ENCODE measurements around the gene MRGPRG. TPM values are rescaled to one million over a fixed set of nuclear protein-coding genes. Genes with fewer than 3 reads are reported as not detected.

Gene MRGPRG
- total and polyA plus RNA-seq, 2 of the 8 experiments (the other 6 are each of a cell fraction or from before 2014, with no cell fraction given) = not detected

DNA sequence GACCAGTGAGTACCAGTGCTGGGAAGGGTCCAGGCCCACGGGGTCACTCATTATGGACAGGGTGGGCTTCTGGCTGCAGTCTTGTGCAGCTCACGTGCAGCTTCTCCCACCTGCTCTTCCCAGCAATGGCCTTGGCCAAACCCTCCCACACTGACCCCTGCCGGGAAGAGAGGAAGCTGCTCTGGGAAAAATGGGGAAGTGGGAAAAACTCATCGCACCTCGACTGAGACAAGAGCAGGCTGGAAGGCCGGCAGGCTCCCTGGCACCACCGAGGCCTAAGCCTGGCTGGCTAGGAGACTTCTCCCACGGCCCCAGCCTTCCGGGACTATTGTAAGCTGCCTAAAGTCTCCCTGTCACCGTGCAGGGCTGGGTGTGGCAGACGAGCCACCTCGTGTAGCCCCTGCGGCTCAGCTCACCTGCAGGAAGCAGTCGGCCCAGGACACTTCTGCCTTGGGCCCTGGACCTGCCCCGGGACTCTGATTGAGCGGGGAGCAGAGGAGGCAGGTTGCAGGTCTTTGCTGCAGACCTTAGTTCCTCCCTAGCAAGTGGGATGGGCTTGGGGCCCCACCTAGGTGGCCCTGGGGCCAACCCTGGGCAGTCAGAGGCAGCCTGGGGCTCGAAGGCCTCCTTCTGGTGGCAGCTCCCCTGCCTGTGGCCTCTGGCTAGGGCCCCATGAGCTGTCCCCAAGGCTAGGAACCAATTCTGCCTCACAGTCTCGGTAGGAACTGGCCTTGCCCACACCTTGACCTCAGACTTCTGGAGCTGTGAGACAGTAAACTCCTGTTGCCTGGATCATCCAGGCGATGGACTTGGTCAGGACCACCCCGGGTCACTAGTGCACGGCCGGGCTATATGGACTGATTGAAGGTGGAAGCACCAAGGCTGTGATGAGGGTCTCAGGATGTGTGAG is 23.1 kb downstream of the MRGPRG start:
- TF ChIP-seq, protein P1, sequence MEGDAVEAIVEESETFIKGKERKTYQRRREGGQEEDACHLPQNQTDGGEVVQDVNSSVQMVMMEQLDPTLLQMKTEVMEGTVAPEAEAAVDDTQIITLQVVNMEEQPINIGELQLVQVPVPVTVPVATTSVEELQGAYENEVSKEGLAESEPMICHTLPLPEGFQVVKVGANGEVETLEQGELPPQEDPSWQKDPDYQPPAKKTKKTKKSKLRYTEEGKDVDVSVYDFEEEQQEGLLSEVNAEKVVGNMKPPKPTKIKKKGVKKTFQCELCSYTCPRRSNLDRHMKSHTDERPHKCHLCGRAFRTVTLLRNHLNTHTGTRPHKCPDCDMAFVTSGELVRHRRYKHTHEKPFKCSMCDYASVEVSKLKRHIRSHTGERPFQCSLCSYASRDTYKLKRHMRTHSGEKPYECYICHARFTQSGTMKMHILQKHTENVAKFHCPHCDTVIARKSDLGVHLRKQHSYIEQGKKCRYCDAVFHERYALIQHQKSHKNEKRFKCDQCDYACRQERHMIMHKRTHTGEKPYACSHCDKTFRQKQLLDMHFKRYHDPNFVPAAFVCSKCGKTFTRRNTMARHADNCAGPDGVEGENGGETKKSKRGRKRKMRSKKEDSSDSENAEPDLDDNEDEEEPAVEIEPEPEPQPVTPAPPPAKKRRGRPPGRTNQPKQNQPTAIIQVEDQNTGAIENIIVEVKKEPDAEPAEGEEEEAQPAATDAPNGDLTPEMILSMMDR (IDR thresholded peaks at IDR 0.05; ENCODE audit: control extremely low read depth in 1 of 3, insufficient read depth in 1 of 3, low read depth in 1 of 3, low read length in 3 of 3) = peak in 2 of 3 experiments; percentile 24 to 27; a peak in 1 of 4 replicates
- TF ChIP-seq HDAC2 (IDR thresholded peaks at IDR 0.05; ENCODE audit: borderline replicate concordance in 1 of 2, low read depth in 2 of 2, low read length in 2 of 2) (no peak), RAD21 (IDR thresholded peaks at IDR 0.05 in 1 of 2, conservative IDR thresholded peaks at IDR 0.05 in 1 of 2; ENCODE audit: low read depth in 2 of 2, low read length in 2 of 2) (peak; percentile 15 to 47; a peak in 2 of 4 replicates), HDAC6 (IDR thresholded peaks at IDR 0.05; ENCODE audit: low read depth, low read length) (no peak)
- Histone ChIP-seq H3K4me2 (ENCODE audit: insufficient read depth in 1 of 2, low read depth in 2 of 2, low read length in 2 of 2) (no peak overlapping the region), H3K36me3 (ENCODE audit: control insufficient read depth in 2 of 4, insufficient read depth in 4 of 4, low read length in 3 of 4) (no peaks in the 10 kb centered on the region), H3K4me1 (replicated peaks in 1 of 4; ENCODE audit: control insufficient read depth in 3 of 4, insufficient read depth in 4 of 4, low read length in 3 of 4) (peaks cover 0 to 9% (median 3%) of the 10 kb centered on the region in 4 experiments; a peak in 4 of 7 replicates), H2AK5ac (ENCODE audit: low read depth, low read length) (no peak overlapping the region), H3K4ac (replicated peaks; ENCODE audit: insufficient read length, low read depth, low read length) (no peak overlapping the region), H3K14ac (ENCODE audit: insufficient read length) (no peak overlapping the region), H4K20me1 (replicated peaks in 1 of 2; ENCODE audit: control insufficient read depth in 1 of 2, insufficient read depth in 2 of 2, low read length in 2 of 2) (no peaks in the 10 kb centered on the region), H2BK120ac (replicated peaks; ENCODE audit: low read depth, low read length) (no peak overlapping the region), H2BK20ac (ENCODE audit: low read length) (no peak overlapping the region; the same call in 1 of the 2 replicates), H3K79me1 (ENCODE audit: low read depth, low read length) (peaks cover 3% of the 10 kb centered on the region; the same call in 1 of the 2 replicates), H2BK12ac (ENCODE audit: low read depth, low read length) (peak overlapping the region; percentile 27; the same call in 1 of the 2 replicates), H4K91ac (replicated peaks; ENCODE audit: insufficient read length, low read length) (no peak overlapping the region), H3K79me2 (ENCODE audit: control insufficient read depth in 1 of 2, insufficient read depth in 2 of 2, low read length in 2 of 2) (no peaks in the 10 kb centered on the region), H3K9ac (replicated peaks in 1 of 4; ENCODE audit: extremely low read depth in 1 of 4, low read depth in 3 of 4, low read length in 3 of 4) (no peak overlapping the region), H3K4me3 (ENCODE audit: extremely low read depth in 1 of 4, insufficient read depth in 2 of 4, low read depth in 3 of 4, low read length in 4 of 4) (no peak overlapping the region), H3K9me3 (ENCODE audit: insufficient read depth in 2 of 2, low read depth in 1 of 2, low read length in 1 of 2) (no peaks in the 10 kb centered on the region), H4K8ac (ENCODE audit: extremely low read depth, insufficient read depth, low read length) (no peak overlapping the region; the same call in 1 of the 2 replicates), H2BK5ac (ENCODE audit: low read depth, low read length) (no peak overlapping the region), H3K27me3 (replicated peaks in 1 of 4; ENCODE audit: control insufficient read depth in 3 of 4, extremely low read depth in 1 of 4, insufficient read depth in 3 of 4, low read length in 3 of 4) (no peaks in the 10 kb centered on the region; a peak in 1 of 7 replicates), H3K18ac (ENCODE audit: extremely low read depth, low read length) (peak overlapping the region; percentile 32; the same call in 1 of the 2 replicates), H3K23ac (ENCODE audit: insufficient read length) (no peak overlapping the region), H3K23me2 (ENCODE audit: low read depth, low read length) (no peaks in the 10 kb centered on the region), H3K56ac (replicated peaks; ENCODE audit: insufficient read length, low read depth, low read length) (no peak overlapping the region), H4K5ac (ENCODE audit: insufficient read length, low read depth, low read length) (no peak overlapping the region), H2AFZ (ENCODE audit: low read length) (no peak overlapping the region), H2BK15ac (ENCODE audit: low read length) (peak overlapping the region; percentile 18; the same call in 1 of the 2 replicates), H3K27ac (ENCODE audit: low read depth, low read length) (no peak overlapping the region)
- DNase-seq (ENCODE audit: low read depth in 1 of 2, low spot score in 2 of 2) = peak in 1 of 2 experiments; percentile 47
- FAIRE-seq = no peak
- CTCF ChIA-PET (ENCODE audit: partially characterized antibody) = interaction anchor here (0.6 to 12.0 kb wide), 18 partner anchors 8 to 158 kb away, joined by 3 to 99 read pairs (median 4); no protein-coding TSS in a partner anchor
- POLR2A ChIA-PET (ENCODE audit: partially characterized antibody) = interaction anchor here (0.9 to 1.5 kb wide), 4 partner anchors 9 to 203 kb away, joined by 3 read pairs; partner anchors contain the start of genes NAP1L4 and OSBPL5
- 79% methylated on average over 22 of the region's 22 CpGs; no CpG with 5 or more reads in 1 of the 2 experiments for WGBS, 2 experiments (ENCODE audit: extremely low coverage in 1 of 2, insufficient coverage in 1 of 2, insufficient read length in 1 of 2, insufficient replicate concordance in 2 of 2, low coverage in 1 of 2, low lambda C conversion rate in 2 of 2, missing lambda C conversion rate in 1 of 2)
